Liver (tissue), 9 donors: ENCODE data around the gene DAPK3. TPM values are rescaled to one million over a fixed set of nuclear protein-coding genes. Genes with fewer than 3 reads are reported as not detected.

Experiments used
- DNase-seq: peaks from one replicate; pipeline ENCODE4 v3.0.0-alpha.2; 2017; ENCODE audit warnings: low spot score
- H3K27ac ChIP-seq, 2 donors: one replicate each; pipeline ENCODE4 v1.7.0; 2013; ENCODE audit warnings: inconsistent platforms in 2 of 2, low read length in 2 of 2, control low read depth in 1 of 2, low read depth in 1 of 2, mild to moderate bottlenecking in 1 of 2
- H3K27me3 ChIP-seq, 4 donors: one replicate each; pipeline versions ENCODE4 v1.6.1 to v1.7.0; 2013; ENCODE audit warnings: low read length in 3 of 4, inconsistent platforms in 1 of 4, mild to moderate bottlenecking in 1 of 4, moderate library complexity in 1 of 4; ENCODE audit not compliant: control insufficient read depth in 4 of 4, insufficient read depth in 4 of 4
- H3K36me3 ChIP-seq, 4 donors: one replicate each; pipeline versions ENCODE4 v1.6.1 to v1.7.0; 2013; ENCODE audit warnings: low read length in 3 of 4, mild to moderate bottlenecking in 3 of 4, low read depth in 1 of 4, moderate library complexity in 1 of 4; ENCODE audit not compliant: control insufficient read depth in 4 of 4, insufficient read depth in 3 of 4
- H3K4me1 ChIP-seq, 4 donors: one replicate each; pipeline versions ENCODE4 v1.6.1 to v1.7.0; 2013; ENCODE audit warnings: low read length in 3 of 4, mild to moderate bottlenecking in 3 of 4, moderate library complexity in 1 of 4; ENCODE audit not compliant: control insufficient read depth in 4 of 4, insufficient read depth in 4 of 4
- H3K4me3 ChIP-seq, 3 donors: one replicate each; pipeline versions ENCODE4 v1.6.1 to v1.7.0; 2013; ENCODE audit warnings: low read length in 3 of 3, control low read depth in 1 of 3, low read depth in 1 of 3, mild to moderate bottlenecking in 1 of 3
- H3K9ac ChIP-seq, 2 donors: one replicate each; pipeline ENCODE4 v1.7.0; 2013; ENCODE audit warnings: low read length in 2 of 2, mild to moderate bottlenecking in 2 of 2, moderate library complexity in 2 of 2, control low read depth in 1 of 2, low read depth in 1 of 2
- H3K9me3 ChIP-seq, 4 donors: one replicate each; pipeline versions ENCODE4 v1.6.1 to v1.7.0; 2013; ENCODE audit warnings: low read length in 3 of 4; ENCODE audit not compliant: control insufficient read depth in 4 of 4
- CTCF ChIP-seq: fragments of 150-350 bp; IDR thresholded peaks from 2 replicates; pipeline ENCODE4 v1.5.1; 2017; ENCODE audit warnings: improper control_type of control experiment, low read depth, low read length; ENCODE audit not compliant: missing input control
- EGR1 ChIP-seq, 2 donors: IDR thresholded peaks; 2 replicates each; pipeline ENCODE4 v1.6.1; 2016 to 2018; ENCODE audit warnings: antibody characterized with exemption in 2 of 2, low read depth in 2 of 2
- FOXA1 ChIP-seq: IDR thresholded peaks from 2 replicates; pipeline ENCODE4 v1.6.1; 2016; ENCODE audit warnings: antibody characterized with exemption
- FOXA2 ChIP-seq: IDR thresholded peaks from 2 replicates; pipeline ENCODE4 v1.6.1; 2016; ENCODE audit warnings: antibody characterized with exemption
- GABPA ChIP-seq, 2 donors: IDR thresholded peaks in 1 of 2; conservative IDR thresholded peaks in 1 of 2; 2 replicates each; pipeline ENCODE4 v1.6.1; 2016; ENCODE audit warnings: antibody characterized with exemption in 2 of 2, mild to moderate bottlenecking in 1 of 2, moderate library complexity in 1 of 2
- HNF4A ChIP-seq, 2 donors: conservative IDR thresholded peaks; 2 replicates each; pipeline ENCODE4 v1.6.1; 2016; ENCODE audit warnings: antibody characterized with exemption in 2 of 2, mild to moderate bottlenecking in 2 of 2
- HNF4G ChIP-seq: IDR thresholded peaks from 2 replicates; pipeline ENCODE4 v1.6.1; 2016; ENCODE audit warnings: antibody characterized with exemption
- JUND ChIP-seq, 2 donors: IDR thresholded peaks; 2 replicates each; pipeline ENCODE4 v1.6.1; 2016; ENCODE audit warnings: antibody characterized with exemption in 2 of 2
- MAX ChIP-seq: IDR thresholded peaks from 2 replicates; pipeline ENCODE4 v1.6.1; 2016; ENCODE audit warnings: antibody characterized with exemption
- NR2F2 ChIP-seq: IDR thresholded peaks from 2 replicates; pipeline ENCODE4 v1.6.1; 2016; ENCODE audit warnings: antibody characterized with exemption
- RAD21 ChIP-seq, 2 donors: IDR thresholded peaks; 2 replicates each; pipeline ENCODE4 v1.6.1; 2016; ENCODE audit warnings: antibody characterized with exemption in 2 of 2, mild to moderate bottlenecking in 2 of 2
- RXRA ChIP-seq, 2 donors: IDR thresholded peaks; 2 replicates each; pipeline ENCODE4 v1.6.1; 2017 to 2018; ENCODE audit warnings: antibody characterized with exemption in 2 of 2, mild to moderate bottlenecking in 1 of 2
- SP1 ChIP-seq: IDR thresholded peaks from 2 replicates; pipeline ENCODE4 v1.6.1; 2018; ENCODE audit warnings: antibody characterized with exemption, mild to moderate bottlenecking
- TAF1 ChIP-seq: conservative IDR thresholded peaks from 2 replicates; pipeline ENCODE4 v1.6.1; 2016; ENCODE audit warnings: antibody characterized with exemption, mild to moderate bottlenecking
- YY1 ChIP-seq: IDR thresholded peaks from 2 replicates; pipeline ENCODE4 v1.6.1; 2016; ENCODE audit warnings: antibody characterized with exemption, mild to moderate bottlenecking
- WGBS: extraction: QIAGEN DNeasy Blood & Tissue Kit; methylation state at CpG from one replicate; pipeline ENCODE4 v1.1.7; 2013; 5-methylcytosine and 5-hydroxymethylcytosine counted together
- polyA plus RNA-seq, 2 donors: library from polyadenylated mRNA; stranded (reverse) in 1 of 2; unstranded in 1 of 2; fragments of 200-250 nt in 1 of 2; fragments of >200 nt in 1 of 2; fragmentation: Nextera tagmentation in 1 of 2; extraction: Ambion mirVana in 1 of 2; gene quantifications; one replicate each; pipeline versions ENCODE4 v1.2.1 to v1.2.3, GENCODE V29; 2013 to 2015
- total RNA-seq, 2 donors: library from RNA; depleted of rRNA; stranded (reverse); fragments of >200 nt; gene quantifications; one replicate each; pipeline ENCODE4 v1.2.3, GENCODE V29; 2014
- TF ChIP-seq, protein P1 (sequence below): IDR thresholded peaks from 2 replicates; pipeline ENCODE4 v1.6.1; 2016; ENCODE audit warnings: antibody characterized with exemption
- TF ChIP-seq, protein P2 (sequence below): IDR thresholded peaks from 2 replicates; pipeline ENCODE4 v1.6.1; 2016; ENCODE audit warnings: antibody characterized with exemption, mild to moderate bottlenecking
- TF ChIP-seq, protein P3 (sequence below): IDR thresholded peaks from 2 replicates; pipeline ENCODE4 v1.6.1; 2016; ENCODE audit warnings: antibody characterized with exemption
- donor health status: healthy.
- donor health status: healthy.
- donor health status: healthy.
- donor health status: healthy.
- donor health status: healthy.

Gene DAPK3
- total RNA-seq: 10 to 100 TPM; 20.9 to 29.5 TPM
- polyA plus RNA-seq: 10 to 100 TPM in 1 of 2 donors, 1 to 10 TPM in 1; 3.0 to 26.7 TPM

- Histone ChIP-seq H3K9ac (peak within 1 kb of the TSS; percentile 30 to 68), H3K4me1 (peaks cover 4 to 25% (median 13%) of the 10 kb centered on the region in 4 donors), H3K27ac (peak within 1 kb of the TSS; percentile 84 to 90), H3K36me3 (peaks cover 5 to 21% (median 12%) of the 10 kb centered on the region in 4 donors), H3K27me3 (no peaks in the 10 kb centered on the region), H3K9me3 (no peaks in the 10 kb centered on the region), H3K4me3 (peak within 1 kb of the TSS; percentile 72 to 89 (median 77))
- peak; percentile 50 for TF ChIP-seq YY1
- peak; percentile 43 for TF ChIP-seq NR2F2
- no peak for TF ChIP-seq HNF4G
- TF ChIP-seq, protein P1, sequence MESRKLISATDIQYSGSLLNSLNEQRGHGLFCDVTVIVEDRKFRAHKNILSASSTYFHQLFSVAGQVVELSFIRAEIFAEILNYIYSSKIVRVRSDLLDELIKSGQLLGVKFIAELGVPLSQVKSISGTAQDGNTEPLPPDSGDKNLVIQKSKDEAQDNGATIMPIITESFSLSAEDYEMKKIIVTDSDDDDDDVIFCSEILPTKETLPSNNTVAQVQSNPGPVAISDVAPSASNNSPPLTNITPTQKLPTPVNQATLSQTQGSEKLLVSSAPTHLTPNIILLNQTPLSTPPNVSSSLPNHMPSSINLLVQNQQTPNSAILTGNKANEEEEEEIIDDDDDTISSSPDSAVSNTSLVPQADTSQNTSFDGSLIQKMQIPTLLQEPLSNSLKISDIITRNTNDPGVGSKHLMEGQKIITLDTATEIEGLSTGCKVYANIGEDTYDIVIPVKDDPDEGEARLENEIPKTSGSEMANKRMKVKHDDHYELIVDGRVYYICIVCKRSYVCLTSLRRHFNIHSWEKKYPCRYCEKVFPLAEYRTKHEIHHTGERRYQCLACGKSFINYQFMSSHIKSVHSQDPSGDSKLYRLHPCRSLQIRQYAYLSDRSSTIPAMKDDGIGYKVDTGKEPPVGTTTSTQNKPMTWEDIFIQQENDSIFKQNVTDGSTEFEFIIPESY: no peak
- peak; percentile 31 to 55 for TF ChIP-seq RXRA (IDR thresholded peaks at IDR 0.05)
- TF ChIP-seq FOXA2: no peak
- TF ChIP-seq, protein P2, sequence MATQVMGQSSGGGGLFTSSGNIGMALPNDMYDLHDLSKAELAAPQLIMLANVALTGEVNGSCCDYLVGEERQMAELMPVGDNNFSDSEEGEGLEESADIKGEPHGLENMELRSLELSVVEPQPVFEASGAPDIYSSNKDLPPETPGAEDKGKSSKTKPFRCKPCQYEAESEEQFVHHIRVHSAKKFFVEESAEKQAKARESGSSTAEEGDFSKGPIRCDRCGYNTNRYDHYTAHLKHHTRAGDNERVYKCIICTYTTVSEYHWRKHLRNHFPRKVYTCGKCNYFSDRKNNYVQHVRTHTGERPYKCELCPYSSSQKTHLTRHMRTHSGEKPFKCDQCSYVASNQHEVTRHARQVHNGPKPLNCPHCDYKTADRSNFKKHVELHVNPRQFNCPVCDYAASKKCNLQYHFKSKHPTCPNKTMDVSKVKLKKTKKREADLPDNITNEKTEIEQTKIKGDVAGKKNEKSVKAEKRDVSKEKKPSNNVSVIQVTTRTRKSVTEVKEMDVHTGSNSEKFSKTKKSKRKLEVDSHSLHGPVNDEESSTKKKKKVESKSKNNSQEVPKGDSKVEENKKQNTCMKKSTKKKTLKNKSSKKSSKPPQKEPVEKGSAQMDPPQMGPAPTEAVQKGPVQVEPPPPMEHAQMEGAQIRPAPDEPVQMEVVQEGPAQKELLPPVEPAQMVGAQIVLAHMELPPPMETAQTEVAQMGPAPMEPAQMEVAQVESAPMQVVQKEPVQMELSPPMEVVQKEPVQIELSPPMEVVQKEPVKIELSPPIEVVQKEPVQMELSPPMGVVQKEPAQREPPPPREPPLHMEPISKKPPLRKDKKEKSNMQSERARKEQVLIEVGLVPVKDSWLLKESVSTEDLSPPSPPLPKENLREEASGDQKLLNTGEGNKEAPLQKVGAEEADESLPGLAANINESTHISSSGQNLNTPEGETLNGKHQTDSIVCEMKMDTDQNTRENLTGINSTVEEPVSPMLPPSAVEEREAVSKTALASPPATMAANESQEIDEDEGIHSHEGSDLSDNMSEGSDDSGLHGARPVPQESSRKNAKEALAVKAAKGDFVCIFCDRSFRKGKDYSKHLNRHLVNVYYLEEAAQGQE: peak; percentile 98
- no peak for TF ChIP-seq MAX
- no peak for TF ChIP-seq TAF1
- no peak for TF ChIP-seq RAD21 (IDR thresholded peaks at IDR 0.05)
- TF ChIP-seq HNF4A (conservative IDR thresholded peaks at IDR 0.05): peak; percentile 13 to 26
- TF ChIP-seq SP1: peak; percentile 84
- peak; percentile 84 to 95 for TF ChIP-seq GABPA (IDR thresholded peaks at IDR 0.05 in 1 of 2, conservative IDR thresholded peaks at IDR 0.05 in 1 of 2)
- TF ChIP-seq FOXA1: no peak
- peak; percentile 22 for TF ChIP-seq CTCF
- TF ChIP-seq, protein P3, sequence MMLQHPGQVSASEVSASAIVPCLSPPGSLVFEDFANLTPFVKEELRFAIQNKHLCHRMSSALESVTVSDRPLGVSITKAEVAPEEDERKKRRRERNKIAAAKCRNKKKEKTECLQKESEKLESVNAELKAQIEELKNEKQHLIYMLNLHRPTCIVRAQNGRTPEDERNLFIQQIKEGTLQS: no peak
- no peak for TF ChIP-seq JUND (IDR thresholded peaks at IDR 0.05)
- TF ChIP-seq EGR1 (IDR thresholded peaks at IDR 0.05; ENCODE audit: low read depth in 2 of 2): peak in 1 of 2 donors; percentile 50
- WGBS: under 1% methylated on average over 73 of the region's 73 CpGs
- DNase-seq: peak; percentile 97
Observed at GRCh38 chr19:3970808-3971598, at the start of gene DAPK3. Gene DAPK3, minus strand, starts transcription at chr19:3971099. Its CDS starts 1,364 bp downstream, at chr19:3969735.
